Stimulated activated CD4-positive, alpha-beta T cell treated with anti-CD3 and anti-CD28 coated beads, TNF-alpha, amount 100 ng/mL, for 4 hours (primary cell): ENCODE data around the gene RASGRF2.
"Not testable (repeated sequence)": the region's sequence is repeated elsewhere in the genome, so short reads cannot be mapped to it uniquely, and the experiment has no call there.

Experiments
- DNase-seq, 3 experiments: peaks; one replicate each; pipeline ENCODE4 v3.0.0-alpha.2; 2020; ENCODE audit warnings: low read depth in 3 of 3

RASGRF2 gene

GRCh38 chr5:81020478-81021167, 60.5 kb downstream of the RASGRF2 start:
- DNase-seq: no peak

DNA sequence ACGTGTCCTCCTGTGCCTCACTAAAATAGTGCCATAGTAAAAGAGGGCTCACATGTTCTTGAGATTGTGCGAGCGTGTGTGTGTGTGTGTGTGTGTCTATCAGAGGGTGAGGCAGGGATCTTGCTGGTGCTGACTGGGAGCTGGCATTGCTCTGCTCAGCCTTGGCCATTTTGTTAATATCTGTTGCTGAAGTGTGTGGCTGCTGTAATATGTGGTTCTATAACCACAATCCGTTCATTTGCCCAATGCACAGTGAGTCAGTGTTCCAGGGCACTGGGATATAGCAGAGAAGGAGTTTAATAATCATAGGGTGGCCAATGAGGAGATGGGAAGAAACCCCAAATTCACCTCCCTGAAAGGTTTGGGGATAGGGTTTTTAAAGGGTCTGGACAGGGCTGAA, 61.3 kb downstream of the RASGRF2 start:
- DNase-seq: no peak

GRCh38 chr5:81021951-81022687, 62.0 kb downstream of the RASGRF2 start:
- DNase-seq: no peak

GRCh38 chr5:81022688-81023084, 62.5 kb downstream of the RASGRF2 start:
- no peak for DNase-seq

- DNase-seq: no peak
Measured at GRCh38 chr5:81023261-81023970, 63.3 kb downstream of the RASGRF2 start.

DNA sequence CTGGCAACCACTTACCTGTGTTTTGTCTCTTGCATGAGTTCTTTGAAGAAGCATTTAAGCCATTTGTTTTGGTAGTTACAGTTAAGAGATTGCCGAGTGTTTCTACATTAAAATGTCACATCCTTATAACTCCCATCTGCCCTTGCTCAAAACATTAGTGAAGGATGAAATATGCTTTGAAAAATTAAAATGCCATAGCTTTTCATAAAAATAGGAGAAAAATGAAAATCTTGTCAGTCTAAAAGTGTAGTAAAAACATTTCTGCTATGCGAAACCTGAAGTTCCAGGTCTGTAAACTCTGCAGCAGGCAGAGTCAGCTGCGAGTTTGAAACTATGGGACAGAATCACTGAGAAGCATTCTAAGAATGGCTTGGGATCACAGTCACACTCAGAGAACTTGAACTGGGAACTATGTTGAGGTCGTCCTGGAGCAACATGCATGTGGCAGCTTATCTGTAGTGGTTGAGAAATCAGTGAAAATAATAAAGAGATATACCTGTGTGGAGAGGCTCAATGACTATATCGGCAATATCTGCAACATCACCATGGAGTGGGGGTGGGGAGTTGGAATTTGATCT, 67.4 kb downstream of the RASGRF2 start:
- DNase-seq: no peak

DNA sequence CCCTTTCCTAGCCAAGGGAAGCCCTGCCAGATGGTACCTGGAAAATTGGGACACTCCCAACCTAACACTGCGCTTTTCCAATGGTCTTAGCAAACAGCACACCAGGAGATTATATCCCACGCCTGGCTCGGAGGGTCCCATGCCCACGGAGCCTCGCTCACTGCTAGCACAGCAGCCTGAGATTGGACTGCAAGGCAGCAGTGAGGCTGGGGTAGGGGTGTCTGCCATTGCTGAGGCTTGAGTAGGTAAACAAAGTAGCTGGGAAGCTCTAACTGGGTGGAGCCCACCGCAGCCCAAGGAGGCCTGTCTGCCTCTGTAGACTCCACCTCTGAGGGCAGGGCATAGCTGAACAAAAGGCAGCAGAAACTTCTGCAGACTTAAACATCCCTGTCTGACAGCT, 68.7 kb downstream of the RASGRF2 start:
- DNase-seq: not testable (repeated sequence)

GRCh38 chr5:81029736-81030135, 69.6 kb downstream of the RASGRF2 start:
- not testable (repeated sequence) for DNase-seq

DNA sequence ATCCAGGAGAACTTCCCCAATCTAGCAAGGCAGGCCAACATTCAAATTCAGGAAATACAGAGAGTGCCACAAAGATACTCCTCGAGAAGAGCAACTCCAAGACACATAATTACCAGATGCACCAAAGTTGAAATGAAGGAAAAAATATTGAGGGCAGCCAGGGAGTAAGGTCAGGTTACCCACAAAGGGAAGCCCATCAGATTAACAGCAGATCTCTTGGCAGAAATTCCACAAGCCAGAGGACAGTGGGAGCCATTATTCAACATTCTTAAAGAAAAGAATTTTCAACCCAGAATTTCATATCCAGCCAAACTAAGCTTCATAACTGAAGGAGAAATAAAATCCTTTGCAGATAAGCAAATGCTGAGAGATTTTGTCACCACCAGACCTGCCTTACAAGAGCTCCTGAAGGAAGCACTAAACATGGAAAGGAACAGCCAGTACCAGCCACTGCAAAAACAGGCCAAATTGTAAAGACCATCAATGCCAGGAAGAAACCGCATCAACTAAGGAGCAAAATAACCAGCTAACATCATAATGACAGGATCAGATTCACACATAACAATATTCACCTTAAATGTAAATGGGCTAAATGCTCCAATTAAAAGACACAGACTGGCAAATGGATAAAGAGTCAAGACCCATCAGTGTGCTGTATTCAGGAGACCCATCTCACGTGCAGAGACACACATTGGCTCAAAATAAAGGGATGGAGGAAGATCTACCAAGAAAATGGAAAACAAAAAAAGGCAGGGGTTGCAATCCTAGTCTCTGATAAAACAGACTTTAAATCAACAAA, 70.3 kb downstream of the RASGRF2 start:
- DNase-seq: not testable (repeated sequence)

- DNase-seq: no peak
Measured at GRCh38 chr5:81035522-81035921, 75.4 kb downstream of the RASGRF2 start.

- no peak for DNase-seq
Measured at GRCh38 chr5:81038495-81038894, 78.3 kb downstream of the RASGRF2 start.

GRCh38 chr5:81044868-81045267, 84.7 kb downstream of the RASGRF2 start:
- no peak for DNase-seq

DNA sequence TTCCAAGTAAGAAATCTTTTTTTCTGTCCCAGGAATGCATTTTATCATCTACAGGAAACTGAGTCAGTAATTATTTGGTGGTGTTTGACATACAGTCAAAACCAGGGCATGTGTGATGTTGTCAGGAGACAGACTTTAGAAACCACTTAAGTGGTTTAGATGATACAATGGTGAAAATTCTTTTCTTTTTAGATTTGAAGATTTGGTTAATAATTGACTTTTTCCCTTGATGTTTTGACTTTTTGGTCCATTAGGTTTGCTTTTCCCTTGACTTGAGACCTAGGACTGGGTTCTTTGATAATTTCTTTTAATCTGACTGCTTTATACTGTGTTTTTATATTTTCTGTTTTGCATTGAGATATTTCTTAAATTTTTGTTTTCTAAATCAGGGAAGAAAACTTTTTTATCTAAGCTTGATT, 85.2 kb downstream of the RASGRF2 start:
- DNase-seq: no peak

DNA sequence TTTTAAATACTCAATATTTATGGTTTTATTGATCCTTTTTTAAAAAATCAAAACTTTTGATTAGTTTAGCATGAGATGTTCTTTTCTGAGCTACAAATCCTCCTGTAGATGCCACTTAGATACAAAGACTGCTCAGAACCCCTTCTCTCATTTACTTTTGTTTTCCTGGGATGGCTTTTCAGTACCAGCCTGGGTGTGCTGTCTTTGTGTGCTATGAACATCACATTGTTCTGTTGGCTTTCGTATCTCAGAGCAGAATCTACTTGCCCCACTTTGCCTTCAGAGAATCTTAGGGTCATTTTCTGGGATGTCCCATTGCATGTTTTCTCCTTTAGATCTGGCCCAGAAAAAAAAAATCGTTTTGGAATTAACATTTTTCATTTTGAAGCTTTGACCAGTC, 85.9 kb downstream of the RASGRF2 start:
- no peak for DNase-seq

DNA sequence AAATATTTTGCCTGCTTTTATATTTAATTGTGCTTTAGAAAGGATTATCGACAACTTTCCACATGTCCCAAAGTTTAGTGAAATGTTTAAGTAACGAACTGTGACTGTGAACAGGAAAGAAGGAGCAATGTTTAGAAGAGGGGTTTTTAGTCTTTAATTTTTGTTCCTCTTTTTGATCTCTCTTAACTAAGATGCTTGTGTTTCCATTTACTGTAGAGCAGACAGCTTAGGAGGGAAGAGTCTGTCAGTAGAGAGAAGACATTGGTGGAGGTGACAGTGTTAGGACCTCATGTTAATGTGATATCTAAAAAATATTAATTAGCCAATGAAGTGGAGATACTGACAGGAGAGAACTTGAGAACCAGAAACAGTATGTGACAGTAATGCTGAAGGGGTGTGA, 92.2 kb downstream of the RASGRF2 start:
- DNase-seq: no peak

DNA sequence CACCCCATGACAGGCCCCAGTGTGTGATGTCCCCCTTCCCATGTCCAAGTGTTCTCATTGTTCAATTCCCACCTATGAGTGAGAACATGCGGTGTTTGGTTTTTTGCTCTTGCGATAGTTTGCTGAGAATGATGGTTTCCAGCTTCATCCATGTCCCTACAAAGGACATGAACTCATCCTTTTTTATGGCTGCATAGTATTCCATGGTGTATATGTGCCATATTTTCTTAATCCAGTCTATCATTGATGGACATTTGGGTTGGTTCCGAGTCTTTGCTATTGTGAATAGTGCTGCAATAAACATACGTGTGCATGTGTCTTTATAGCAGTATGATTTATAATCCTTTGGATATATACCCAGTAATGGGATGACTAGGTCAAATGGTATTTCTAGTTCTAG, 93.1 kb downstream of the RASGRF2 start:
- DNase-seq: not testable (repeated sequence)

DNA sequence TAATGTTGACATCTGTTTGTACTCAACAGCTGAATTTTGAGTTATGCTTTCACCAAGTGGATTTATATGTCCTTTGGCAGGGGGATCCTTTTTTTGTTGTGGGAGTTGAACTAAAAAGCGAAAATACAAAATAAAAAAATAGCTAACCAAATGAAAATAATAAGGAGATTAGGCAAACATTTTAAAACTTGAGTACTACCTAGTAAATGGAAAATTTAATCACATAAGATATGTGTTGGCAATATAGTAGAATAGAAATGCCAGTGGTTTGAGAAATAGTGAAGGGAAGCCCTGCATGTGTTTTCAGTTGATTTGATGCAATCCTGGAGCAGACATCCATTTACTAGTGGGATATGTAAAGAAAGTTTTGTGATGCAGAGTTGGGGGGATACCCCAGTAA, 98.0 kb downstream of the RASGRF2 start:
- DNase-seq: no peak

- no peak for DNase-seq
Measured at GRCh38 chr5:81065492-81065891, 105.3 kb downstream of the RASGRF2 start.

DNA sequence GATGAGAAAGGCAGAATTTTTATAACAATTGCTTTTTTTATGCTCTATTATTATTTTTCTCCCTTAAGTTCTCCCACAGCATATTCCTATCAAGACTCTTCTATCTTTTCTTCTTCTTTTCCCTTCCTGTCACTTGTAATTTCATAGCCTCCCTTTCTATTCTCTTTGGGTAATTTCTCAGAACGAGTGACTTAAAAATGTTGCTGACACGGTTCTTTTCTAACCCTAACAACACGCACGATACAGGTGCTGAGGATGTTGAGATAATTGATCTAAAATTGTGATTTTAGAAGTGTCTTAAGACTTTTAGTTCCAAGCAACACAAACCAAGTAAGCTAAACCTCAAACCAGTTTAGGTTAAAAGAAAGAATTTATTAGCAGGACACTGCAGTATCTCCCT, 105.9 kb downstream of the RASGRF2 start:
- no peak for DNase-seq

DNA sequence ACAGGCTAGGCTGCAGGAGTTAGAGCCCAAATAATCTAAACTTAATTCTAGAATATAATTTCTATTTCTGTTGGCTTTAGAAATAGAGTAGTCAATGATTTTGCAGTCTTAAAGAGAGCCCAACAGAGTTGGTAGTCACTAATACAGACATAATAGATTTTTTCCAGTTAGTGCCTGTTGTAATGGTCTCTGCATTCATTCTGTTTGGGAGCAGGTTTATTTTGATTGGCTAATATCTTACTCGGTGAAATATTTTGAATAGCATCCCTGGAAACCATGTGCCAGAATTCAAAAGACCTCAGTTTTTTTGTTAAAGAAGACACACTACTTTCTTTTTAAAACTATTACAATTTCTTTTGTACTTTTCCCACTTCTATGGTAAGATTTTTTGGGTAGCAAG, 107.2 kb downstream of the RASGRF2 start:
- DNase-seq: no peak

DNA sequence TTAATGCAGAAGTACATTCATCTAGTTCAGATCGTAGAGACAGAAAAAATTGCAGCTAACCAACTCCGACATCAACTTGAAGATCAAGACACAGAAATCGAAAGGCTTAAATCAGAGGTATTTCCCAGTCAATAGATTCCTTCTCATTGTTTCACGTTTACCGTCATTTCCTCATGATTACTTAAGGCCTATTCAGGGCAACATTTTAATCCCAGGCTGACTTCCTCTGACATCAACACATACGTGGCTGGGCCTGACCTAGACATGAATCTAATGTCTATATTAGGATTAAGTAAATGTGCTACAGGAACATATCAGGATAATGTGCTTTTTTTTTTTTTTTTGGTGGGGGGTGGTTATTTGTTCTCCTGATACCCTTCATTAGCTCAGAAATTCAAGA, 107.9 kb downstream of the RASGRF2 start:
- no peak for DNase-seq

DNA sequence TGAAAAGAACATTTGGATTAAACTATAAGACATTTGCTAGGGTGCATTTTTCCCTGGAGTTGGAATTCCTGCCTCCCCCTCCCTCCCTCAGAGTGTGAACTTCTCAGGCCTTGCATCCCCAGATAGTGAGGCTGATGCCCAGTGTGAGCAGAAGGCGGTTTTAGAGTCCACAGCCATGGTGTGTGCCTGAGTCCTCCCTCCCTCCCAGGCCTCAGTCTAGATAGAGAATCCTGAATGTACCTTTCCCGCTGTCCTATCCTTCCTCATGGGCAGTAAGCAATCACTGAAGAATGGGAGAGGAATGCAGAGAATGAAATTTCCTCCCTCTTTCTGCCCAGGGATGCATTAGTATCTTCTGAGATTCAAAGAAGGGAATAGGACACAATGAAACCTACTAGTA, 108.5 kb downstream of the RASGRF2 start:
- no peak for DNase-seq
